Natural killer cell (primary cell): ENCODE measurements around the gene PLPP4. TPM values are rescaled to one million over a fixed set of nuclear protein-coding genes. Genes with fewer than 3 reads are reported as not detected.

Experiments used
- ATAC-seq, 3 donors: fragments of 150-1000 bp in 2 of 3; fragments of 200-7000 bp in 1 of 3; cut with Tn5 transposase; 1 replicate in 1 of 3; 2 replicates in 2 of 3; pipeline ENCODE4 v1.10.0; 2021; ENCODE audit warnings: mild to moderate bottlenecking in 2 of 3, moderate library complexity in 2 of 3
- DNase-seq, 2 donors: peaks; one replicate each; pipeline versions ENCODE4 v3.0.0 to v3.0.0-alpha.2; 2013 to 2021; ENCODE audit warnings: mixed read lengths in 1 of 2
- H3K27ac ChIP-seq: one replicate; pipeline ENCODE4 v1.5.1; 2013; ENCODE audit warnings: mild to moderate bottlenecking, low read length
- H3K27me3 ChIP-seq: one replicate; pipeline ENCODE4 v1.6.1; 2013; ENCODE audit warnings: low read length; ENCODE audit not compliant: control insufficient read depth, insufficient read depth
- H3K36me3 ChIP-seq: one replicate; pipeline ENCODE4 v1.6.1; 2013; ENCODE audit warnings: low read length; ENCODE audit not compliant: control insufficient read depth, insufficient read depth
- H3K4me1 ChIP-seq: one replicate; pipeline ENCODE4 v1.6.1; 2013; ENCODE audit warnings: low read length; ENCODE audit not compliant: control insufficient read depth, insufficient read depth
- H3K4me3 ChIP-seq: one replicate; pipeline ENCODE4 v1.5.1; 2013; ENCODE audit warnings: low read length
- H3K9me3 ChIP-seq: one replicate; pipeline ENCODE4 v1.6.1; 2013; ENCODE audit warnings: low read length; ENCODE audit not compliant: control insufficient read depth, insufficient read depth
- H3K27ac Mint-ChIP-seq, 2 donors: one replicate each; pipeline ENCODE4 v1.8.0; 2022; ENCODE audit warnings: mild to moderate bottlenecking in 2 of 2, mixed read lengths in 2 of 2, moderate library complexity in 1 of 2
- H3K27me3 Mint-ChIP-seq, 2 donors: one replicate each; pipeline ENCODE4 v1.8.0; 2022; ENCODE audit warnings: low read depth in 2 of 2, mixed read lengths in 2 of 2
- H3K36me3 Mint-ChIP-seq: one replicate; pipeline ENCODE4 v1.8.0; 2022; ENCODE audit warnings: mixed read lengths
- H3K4me1 Mint-ChIP-seq, 2 donors: one replicate each; pipeline ENCODE4 v1.8.0; 2022; ENCODE audit warnings: mixed read lengths in 2 of 2
- H3K4me3 Mint-ChIP-seq: one replicate; pipeline ENCODE4 v1.8.0; 2022; ENCODE audit warnings: mild to moderate bottlenecking, moderate library complexity, mixed read lengths
- H3K9me3 Mint-ChIP-seq, 2 donors: one replicate each; pipeline ENCODE4 v1.8.0; 2022; ENCODE audit warnings: mixed read lengths in 2 of 2
- WGBS: methylation state at CpG from one replicate; pipeline ENCODE4 v1.1.7; 2013; ENCODE audit warnings: missing lambda C conversion rate; ENCODE audit not compliant: insufficient coverage; 5-methylcytosine and 5-hydroxymethylcytosine counted together
- intact Hi-C: fragments of 100-400 bp; cut with micrococcal nuclease; formaldehyde crosslinking; loops from one replicate; pipeline ENCODE4 v1.14.2; 2022
- total RNA-seq, 4 donors: library from RNA; stranded (reverse); fragments of 120-200 nt in 1 of 4; gene quantifications; one replicate each; pipeline versions ENCODE4 v1.2.3 to v1.2.4, GENCODE V29; 2013 to 2022
- TF ChIP-seq, protein P1 (sequence below): fragments of 200-600 bp; IDR thresholded peaks from one replicate; pipeline ENCODE4 v1.8.0; 2022; ENCODE audit warnings: antibody characterized with exemption

Gene PLPP4
- total RNA-seq, 3 donors from 2014 or later (not counting 1 experiment from before 2014, with no cell fraction given): not detected

- H3K4me1 ChIP-seq: no peaks in the 10 kb centered on the region
- 69% methylated on average over 7 of the region's 8 CpGs for WGBS
- H3K36me3 ChIP-seq: no peaks in the 10 kb centered on the region
- no peak overlapping the region for H3K27ac ChIP-seq
- intact Hi-C loops: loop anchor here (1.0 kb wide), 1 partner anchor 312 kb away; no protein-coding TSS in a partner anchor
- ATAC-seq: peak; percentile 50 to 82 (median 54)
- Mint-ChIP-seq H3K27me3 (peaks cover 7 to 16% of the 10 kb centered on the region in 2 donors), H3K27ac (no peak overlapping the region), H3K4me1 (no peaks in the 10 kb centered on the region), H3K9me3 (no peaks in the 10 kb centered on the region), H3K36me3 (no peaks in the 10 kb centered on the region), H3K4me3 (no peak overlapping the region)
- H3K9me3 ChIP-seq: no peaks in the 10 kb centered on the region
- peak; percentile 29 to 36 for DNase-seq
- TF ChIP-seq, protein P1, sequence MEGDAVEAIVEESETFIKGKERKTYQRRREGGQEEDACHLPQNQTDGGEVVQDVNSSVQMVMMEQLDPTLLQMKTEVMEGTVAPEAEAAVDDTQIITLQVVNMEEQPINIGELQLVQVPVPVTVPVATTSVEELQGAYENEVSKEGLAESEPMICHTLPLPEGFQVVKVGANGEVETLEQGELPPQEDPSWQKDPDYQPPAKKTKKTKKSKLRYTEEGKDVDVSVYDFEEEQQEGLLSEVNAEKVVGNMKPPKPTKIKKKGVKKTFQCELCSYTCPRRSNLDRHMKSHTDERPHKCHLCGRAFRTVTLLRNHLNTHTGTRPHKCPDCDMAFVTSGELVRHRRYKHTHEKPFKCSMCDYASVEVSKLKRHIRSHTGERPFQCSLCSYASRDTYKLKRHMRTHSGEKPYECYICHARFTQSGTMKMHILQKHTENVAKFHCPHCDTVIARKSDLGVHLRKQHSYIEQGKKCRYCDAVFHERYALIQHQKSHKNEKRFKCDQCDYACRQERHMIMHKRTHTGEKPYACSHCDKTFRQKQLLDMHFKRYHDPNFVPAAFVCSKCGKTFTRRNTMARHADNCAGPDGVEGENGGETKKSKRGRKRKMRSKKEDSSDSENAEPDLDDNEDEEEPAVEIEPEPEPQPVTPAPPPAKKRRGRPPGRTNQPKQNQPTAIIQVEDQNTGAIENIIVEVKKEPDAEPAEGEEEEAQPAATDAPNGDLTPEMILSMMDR: peak; percentile 86
- H3K4me3 ChIP-seq: no peak overlapping the region
- no peaks in the 10 kb centered on the region for H3K27me3 ChIP-seq
Measured at GRCh38 chr10:120423431-120424197, 33.4 kb upstream of the PLPP4 start.

DNA sequence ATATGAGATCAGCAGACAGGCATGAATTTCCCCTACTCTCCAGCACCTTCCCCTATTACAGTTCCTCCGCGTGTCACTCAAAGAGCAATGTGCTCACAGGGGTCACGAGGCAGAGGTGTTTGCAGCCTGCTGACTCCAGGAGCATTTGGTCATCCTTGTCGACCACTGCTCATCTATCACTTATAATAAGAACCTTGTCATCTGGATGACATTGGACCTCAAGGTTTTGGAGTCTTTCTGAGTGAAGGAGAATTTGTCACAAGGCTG lies 32.9 kb upstream of the PLPP4 start:
- no peak for ATAC-seq
- no peak for DNase-seq
- Mint-ChIP-seq H3K9me3 (no peaks in the 10 kb centered on the region), H3K4me3 (no peak overlapping the region), H3K27me3 (peaks cover 7 to 16% of the 10 kb centered on the region in 2 donors), H3K4me1 (no peaks in the 10 kb centered on the region), H3K36me3 (no peaks in the 10 kb centered on the region), H3K27ac (no peak overlapping the region)
- H3K27me3 ChIP-seq: no peaks in the 10 kb centered on the region
- no peaks in the 10 kb centered on the region for H3K4me1 ChIP-seq
- intact Hi-C loops: no loop called here
- no peaks in the 10 kb centered on the region for H3K36me3 ChIP-seq
- H3K9me3 ChIP-seq: no peaks in the 10 kb centered on the region
- WGBS: 59% methylated on average over 4 of the region's 4 CpGs
- no peak overlapping the region for H3K27ac ChIP-seq
- no peak overlapping the region for H3K4me3 ChIP-seq
- TF ChIP-seq, protein P1: no peak

DNA sequence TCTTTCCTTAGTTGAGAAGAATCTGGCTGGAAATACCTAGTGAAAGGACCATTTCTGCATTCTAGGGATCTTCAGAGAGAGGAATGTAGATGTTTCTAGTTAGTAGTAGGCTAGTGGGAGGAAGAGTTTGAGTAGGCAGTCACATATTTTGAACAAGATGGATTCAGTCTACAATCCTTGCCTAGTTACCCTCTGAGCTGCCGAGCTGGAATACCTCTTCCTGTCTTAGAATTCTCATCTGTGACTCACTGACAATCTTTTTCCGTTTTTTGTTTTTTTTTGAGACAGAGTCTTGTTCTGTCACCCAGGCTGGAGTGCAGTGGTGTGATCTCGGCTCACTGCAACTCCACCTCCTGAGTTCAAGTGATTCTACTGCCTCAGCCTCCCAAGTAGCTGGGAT lies 30.7 kb upstream of the PLPP4 start:
- intact Hi-C loops: no loop called here
- Mint-ChIP-seq H3K27ac (no peak overlapping the region), H3K9me3 (no peaks in the 10 kb centered on the region), H3K36me3 (no peaks in the 10 kb centered on the region), H3K4me3 (no peak overlapping the region), H3K27me3 (peaks cover 17 to 23% of the 10 kb centered on the region in 2 donors), H3K4me1 (peaks cover 4 to 5% of the 10 kb centered on the region in 2 donors)
- Histone ChIP-seq H3K4me1 (peaks cover 2% of the 10 kb centered on the region), H3K9me3 (no peaks in the 10 kb centered on the region), H3K27me3 (no peaks in the 10 kb centered on the region), H3K4me3 (no peak overlapping the region), H3K27ac (no peak overlapping the region), H3K36me3 (no peaks in the 10 kb centered on the region)
- TF ChIP-seq, protein P1: no peak
- DNase-seq (no peak), ATAC-seq (no peak)
- 76% methylated on average over 3 of the region's 3 CpGs for WGBS

GRCh38 chr10:120428754-120429153 lies 28.3 kb upstream of the PLPP4 start:
- Histone ChIP-seq H3K36me3 (no peaks in the 10 kb centered on the region), H3K27ac (no peak overlapping the region), H3K27me3 (no peaks in the 10 kb centered on the region), H3K4me1 (peaks cover 2% of the 10 kb centered on the region), H3K9me3 (no peaks in the 10 kb centered on the region), H3K4me3 (no peak overlapping the region)
- Mint-ChIP-seq H3K4me3 (no peak overlapping the region), H3K4me1 (peaks cover 7 to 8% of the 10 kb centered on the region in 2 donors), H3K9me3 (no peaks in the 10 kb centered on the region), H3K27ac (no peak overlapping the region), H3K27me3 (peaks cover 30 to 37% of the 10 kb centered on the region in 2 donors), H3K36me3 (no peaks in the 10 kb centered on the region)
- WGBS: 85% methylated on average over 5 of the region's 5 CpGs
- no peak for ATAC-seq
- intact Hi-C loops: no loop called here
- DNase-seq: no peak
- TF ChIP-seq, protein P1: no peak
